Endothelial cell of umbilical vein (primary cell): ENCODE data around the gene FBXO33. TPM values are rescaled to one million over a fixed set of nuclear protein-coding genes. Genes with fewer than 3 reads are reported as not detected.

Source experiments
- BruUV-seq: library from RNA; stranded (reverse); fragments of 400-500 nt; replicated peaks from 2 replicates; lab custom pipeline; 2021; lab: Mats Ljungman, UMichigan
- CTCF ChIA-PET: fragments of 300-600, 350-600 bp; sonication (Branson Sonifier 250); formaldehyde crosslinking; loops from one replicate; lab custom pipeline; 2021; ENCODE audit warnings: antibody characterized with exemption, inconsistent platforms; lab: Charles Lee
- POLR2A ChIA-PET: fragments of 300-600, 350-600 bp; sonication (Branson Sonifier 250); formaldehyde crosslinking; loops from one replicate; lab custom pipeline; 2021; ENCODE audit warnings: antibody characterized with exemption, inconsistent platforms; lab: Charles Lee
- DNase-seq: peaks from one replicate; pipeline ENCODE4 v3.0.0-alpha.2; 2011; ENCODE audit warnings: low read depth, low spot score
- FAIRE-seq: peaks from 2 replicates; lab custom pipeline; 2011; peaks lifted over from hg19 to GRCh38; lab: Jason Lieb, UNC
- H2AFZ ChIP-seq: 2 replicates; pipeline ENCODE4 v1.6.0; 2012; ENCODE audit warnings: low read depth, low read length, control low read depth, inconsistent platforms
- H3K27ac ChIP-seq: 2 replicates; pipeline ENCODE4 v1.5.1; 2011; ENCODE audit warnings: low read depth, mild to moderate bottlenecking, control low read depth, low read length, moderate library complexity; ENCODE audit not compliant: insufficient read depth
- H3K27me3 ChIP-seq, 2 experiments: 2 replicates each; pipeline versions ENCODE4 v1.6.0 to v1.6.1; 2011; ENCODE audit warnings: low read length in 2 of 2, mixed read lengths in 1 of 2; ENCODE audit not compliant: control insufficient read depth in 2 of 2, insufficient read depth in 2 of 2
- H3K36me3 ChIP-seq, 2 experiments: 2 replicates in 1 of 2; 3 replicates in 1 of 2; pipeline ENCODE4 v1.5.1; 2011; ENCODE audit warnings: low read length in 2 of 2, mild to moderate bottlenecking in 1 of 2, moderate library complexity in 1 of 2; ENCODE audit not compliant: control insufficient read depth in 2 of 2, insufficient read depth in 2 of 2; ENCODE audit errors: extremely low read depth in 1 of 2
- H3K4me1 ChIP-seq: 3 replicates; pipeline ENCODE4 v1.5.1; 2011; ENCODE audit warnings: mild to moderate bottlenecking, low read length; ENCODE audit not compliant: control insufficient read depth, insufficient read depth; ENCODE audit errors: extremely low read depth
- H3K4me2 ChIP-seq: 2 replicates; pipeline ENCODE4 v1.6.1; 2011; ENCODE audit warnings: low read length, control low read depth, mixed read lengths; ENCODE audit not compliant: insufficient read depth
- H3K4me3 ChIP-seq, 3 experiments: fragments of 200-600 bp in 1 of 3; sonication (generic), shearing (Covaris generic) in 1 of 3; replicated peaks in 1 of 3; 2 replicates each; pipeline ENCODE4 v1.5.1; 2011 to 2016; ENCODE audit warnings: control low read depth in 3 of 3, low read length in 3 of 3, mild to moderate bottlenecking in 2 of 3, inconsistent platforms in 1 of 3, low read depth in 1 of 3, moderate library complexity in 1 of 3; ENCODE audit not compliant: insufficient read depth in 1 of 3
- H3K79me2 ChIP-seq: 2 replicates; pipeline ENCODE4 v1.6.0; 2012; ENCODE audit warnings: low read length, inconsistent platforms; ENCODE audit not compliant: control insufficient read depth, insufficient read depth
- H3K9ac ChIP-seq: replicated peaks from 2 replicates; pipeline ENCODE3; 2011; ENCODE audit warnings: low read length, control low read depth; ENCODE audit not compliant: insufficient read depth; ENCODE audit errors: extremely low read depth
- H3K9me1 ChIP-seq: replicated peaks from 3 replicates; pipeline ENCODE4 v1.6.0; 2011; ENCODE audit warnings: mild to moderate bottlenecking, low read length; ENCODE audit not compliant: control insufficient read depth, insufficient read depth; ENCODE audit errors: extremely low read depth
- H3K9me3 ChIP-seq: replicated peaks from 2 replicates; pipeline ENCODE4 v1.5.1; 2012; ENCODE audit warnings: low read length, inconsistent platforms; ENCODE audit not compliant: control insufficient read depth, insufficient read depth
- H4K20me1 ChIP-seq: replicated peaks from 2 replicates; pipeline ENCODE3; 2011; ENCODE audit warnings: mild to moderate bottlenecking, low read length; ENCODE audit not compliant: control insufficient read depth, insufficient read depth; ENCODE audit errors: extremely low read depth
- EZH2 ChIP-seq: IDR thresholded peaks from 2 replicates; pipeline ENCODE4 v1.6.1; 2012; ENCODE audit warnings: borderline replicate concordance, low read depth, mild to moderate bottlenecking, moderate library complexity, low read length, inconsistent platforms; ENCODE audit not compliant: severe bottlenecking
- FOS ChIP-seq: IDR thresholded peaks from 2 replicates; pipeline ENCODE4 v1.6.1; 2011; ENCODE audit warnings: mild to moderate bottlenecking, low read length, moderate library complexity, borderline replicate concordance; ENCODE audit not compliant: insufficient read depth
- GATA2 ChIP-seq: IDR thresholded peaks from 2 replicates; pipeline ENCODE4 v1.7.0; 2011; ENCODE audit warnings: low read depth, mild to moderate bottlenecking, moderate library complexity, mixed read lengths, low read length; ENCODE audit not compliant: insufficient read length, insufficient read depth
- JUN ChIP-seq: IDR thresholded peaks from 2 replicates; pipeline ENCODE4 v1.6.1; 2011; ENCODE audit warnings: borderline replicate concordance, low read depth; ENCODE audit not compliant: insufficient read length, insufficient read depth
- MYC ChIP-seq: IDR thresholded peaks from one replicate; pipeline ENCODE4 v1.6.1; 2011; ENCODE audit warnings: mild to moderate bottlenecking, low read depth, low read length
- POLR2A ChIP-seq: IDR thresholded peaks from 2 replicates; pipeline ENCODE4 v1.6.1; 2012; ENCODE audit warnings: low read depth, mild to moderate bottlenecking, control low read depth, low read length
- POLR2AphosphoS5 ChIP-seq: IDR thresholded peaks from 2 replicates; pipeline ENCODE4 v1.6.1; 2012; ENCODE audit warnings: low read depth, mild to moderate bottlenecking, control low read depth, low read length, moderate library complexity; ENCODE audit not compliant: insufficient read depth
- dilution Hi-C: fragments of 300-500 bp; cut with MboI; formaldehyde crosslinking; loops from one replicate; pipeline ENCODE4 v1.15.0; 2019; ENCODE audit warnings: low sequenced_read_pairs; ENCODE audit not compliant: extremely low pct_ligation_motif_present
- intact Hi-C: fragments of 100-400 bp; cut with micrococcal nuclease; formaldehyde crosslinking; loops from one replicate; pipeline ENCODE4 v1.10.0; 2022
- polyA plus RNA-seq, 4 experiments: library from polyadenylated mRNA; depleted of rRNA in 3 of 4; stranded (reverse) in 3 of 4; unstranded in 1 of 4; fragments of >200 nt; gene quantifications; 2 replicates each; pipeline versions ENCODE4 v1.2.1 to v1.2.3, GENCODE V29; 2011 to 2012; ENCODE audit warnings: missing spikeins in 1 of 4
- total RNA-seq: library from RNA; stranded (reverse); gene quantifications from 2 replicates; pipeline ENCODE4 v1.2.3, GENCODE V29; 2021
- TF ChIP-seq, protein P1 (sequence below): IDR thresholded peaks from 2 replicates; pipeline ENCODE4 v1.6.1; 2011; ENCODE audit not compliant: insufficient read depth, insufficient read length
- TF ChIP-seq, protein P2 (sequence below), 2 donors: IDR thresholded peaks; 1 replicate in 1 of 2; 2 replicates in 1 of 2; pipeline ENCODE4 v1.5.1; 2011; ENCODE audit warnings: low read length in 2 of 2, mild to moderate bottlenecking in 2 of 2, moderate library complexity in 2 of 2, control low read depth in 1 of 2, inconsistent platforms in 1 of 2, low read depth in 1 of 2; ENCODE audit not compliant: insufficient read depth in 1 of 2; ENCODE audit errors: extremely low read depth in 1 of 2

The FBXO33 gene
- total and polyA plus RNA-seq, 2 donors (not counting 3 experiments of a cell fraction or from before 2014, with no cell fraction given), result 4.2 to 5.0 TPM

GRCh38 chr14:39440975-39441374 lies 8.7 kb upstream of the FBXO33 start:
- ChIA-PET CTCF (no interaction called here), POLR2A (no interaction called here)
- intact Hi-C loops, result no loop called here
- Histone ChIP-seq H3K4me1 (no peaks in the 10 kb centered on the region), H3K9me3 (no peaks in the 10 kb centered on the region), H3K4me3 (no peak overlapping the region), H3K79me2 (no peaks in the 10 kb centered on the region), H3K9me1 (no peaks in the 10 kb centered on the region), H3K9ac (no peak overlapping the region), H3K36me3 (no peaks in the 10 kb centered on the region), H3K27ac (no peak overlapping the region), H2AFZ (no peak overlapping the region), H3K4me2 (no peak overlapping the region), H3K27me3 (peaks cover 0 to 3% of the 10 kb centered on the region in 2 experiments), H4K20me1 (no peaks in the 10 kb centered on the region)
- no peak for TF ChIP-seq POLR2AphosphoS5
- TF ChIP-seq GATA2, result no peak
- TF ChIP-seq JUN, result no peak
- TF ChIP-seq, protein P1, sequence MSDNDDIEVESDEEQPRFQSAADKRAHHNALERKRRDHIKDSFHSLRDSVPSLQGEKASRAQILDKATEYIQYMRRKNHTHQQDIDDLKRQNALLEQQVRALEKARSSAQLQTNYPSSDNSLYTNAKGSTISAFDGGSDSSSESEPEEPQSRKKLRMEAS, result no peak
- no peak for TF ChIP-seq EZH2
- TF ChIP-seq, protein P2, sequence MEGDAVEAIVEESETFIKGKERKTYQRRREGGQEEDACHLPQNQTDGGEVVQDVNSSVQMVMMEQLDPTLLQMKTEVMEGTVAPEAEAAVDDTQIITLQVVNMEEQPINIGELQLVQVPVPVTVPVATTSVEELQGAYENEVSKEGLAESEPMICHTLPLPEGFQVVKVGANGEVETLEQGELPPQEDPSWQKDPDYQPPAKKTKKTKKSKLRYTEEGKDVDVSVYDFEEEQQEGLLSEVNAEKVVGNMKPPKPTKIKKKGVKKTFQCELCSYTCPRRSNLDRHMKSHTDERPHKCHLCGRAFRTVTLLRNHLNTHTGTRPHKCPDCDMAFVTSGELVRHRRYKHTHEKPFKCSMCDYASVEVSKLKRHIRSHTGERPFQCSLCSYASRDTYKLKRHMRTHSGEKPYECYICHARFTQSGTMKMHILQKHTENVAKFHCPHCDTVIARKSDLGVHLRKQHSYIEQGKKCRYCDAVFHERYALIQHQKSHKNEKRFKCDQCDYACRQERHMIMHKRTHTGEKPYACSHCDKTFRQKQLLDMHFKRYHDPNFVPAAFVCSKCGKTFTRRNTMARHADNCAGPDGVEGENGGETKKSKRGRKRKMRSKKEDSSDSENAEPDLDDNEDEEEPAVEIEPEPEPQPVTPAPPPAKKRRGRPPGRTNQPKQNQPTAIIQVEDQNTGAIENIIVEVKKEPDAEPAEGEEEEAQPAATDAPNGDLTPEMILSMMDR (IDR thresholded peaks at IDR 0.05; ENCODE audit: extremely low read depth in 1 of 2, insufficient read depth in 1 of 2, low read depth in 1 of 2, low read length in 2 of 2), result no peak
- TF ChIP-seq MYC, result no peak
- TF ChIP-seq POLR2A, result no peak
- TF ChIP-seq FOS, result no peak
- FAIRE-seq (no peak), DNase-seq (no peak)
- dilution Hi-C loops, result no loop called here
- no TSS peak for BruUV-seq
